ENCODE results near the gene RSF1. TPM values are rescaled to one million over a fixed set of nuclear protein-coding genes. Genes with fewer than 3 reads are reported as not detected.

The RSF1 gene
- polyA plus RNA-seq, 12 donors: 29.1 to 67.8 (median 43.4) TPM; not detected in 1

- DNase-seq: peak; percentile 38
Measured at GRCh38 chr11:77619576-77620198, 200.8 kb downstream of the RSF1 start.

GRCh38 chr11:77617892-77618291, 202.6 kb downstream of the RSF1 start:
- no peak for DNase-seq

GRCh38 chr11:77611921-77612320, 208.6 kb downstream of the RSF1 start:
- no peak for DNase-seq

Other genes starting within 250 kb of the RSF1 start
- 1 to 10 TPM in 10 of 12 donors, not detected in 2; 1.0 to 2.5 (median 1.6) TPM for gene AQP11, start 230.8 kb downstream of the RSF1 start, polyA plus RNA-seq (ENCODE audit: insufficient read length in 12 of 12)
- 100 to 1,000 TPM in 10 of 12 donors, 10 to 100 TPM in 1, not detected in 1; 78.7 to 151 (median 130) TPM for gene CLNS1A, start 182.9 kb downstream of the RSF1 start, polyA plus RNA-seq (ENCODE audit: insufficient read length in 12 of 12)
- gene AAMDC, start 422 bp upstream of the RSF1 start, polyA plus RNA-seq (ENCODE audit: insufficient read length in 12 of 12): 10 to 100 TPM in 11 of 12 donors, not detected in 1; 31.0 to 75.2 (median 41.7) TPM
- gene INTS4, start 173.9 kb upstream of the RSF1 start, polyA plus RNA-seq (ENCODE audit: insufficient read length in 12 of 12): 10 to 100 TPM in 11 of 12 donors, not detected in 1; 12.9 to 36.1 (median 25.1) TPM
- 1 to 10 TPM in 7 of 12 donors, under 1 TPM in 3, not detected in 2; 0.92 to 2.2 (median 1.2) TPM for gene KCTD14, start 202.6 kb upstream of the RSF1 start, polyA plus RNA-seq (ENCODE audit: insufficient read length in 12 of 12)
- gene THRSP, start 243.1 kb upstream of the RSF1 start, polyA plus RNA-seq (ENCODE audit: insufficient read length in 12 of 12): under 1 TPM in 7 of 12 donors, not detected in 5; 0.14 to 0.81 (median 0.58) TPM